Measurements from ENCODE around the gene SDS. TPM values are rescaled to one million over a fixed set of nuclear protein-coding genes. Genes with fewer than 3 reads are reported as not detected.
"Not testable (repeated sequence)": the region's sequence is repeated elsewhere in the genome, so short reads cannot be mapped to it uniquely, and the experiment has no call there.

The SDS gene
- total RNA-seq, 1 experiment from 2014 or later, result not detected

- no peak for DNase-seq (ENCODE audit: low read depth)
These were observed 25.4 kb downstream of the SDS start for GRCh38 chr12:113378291-113378690.

DNA sequence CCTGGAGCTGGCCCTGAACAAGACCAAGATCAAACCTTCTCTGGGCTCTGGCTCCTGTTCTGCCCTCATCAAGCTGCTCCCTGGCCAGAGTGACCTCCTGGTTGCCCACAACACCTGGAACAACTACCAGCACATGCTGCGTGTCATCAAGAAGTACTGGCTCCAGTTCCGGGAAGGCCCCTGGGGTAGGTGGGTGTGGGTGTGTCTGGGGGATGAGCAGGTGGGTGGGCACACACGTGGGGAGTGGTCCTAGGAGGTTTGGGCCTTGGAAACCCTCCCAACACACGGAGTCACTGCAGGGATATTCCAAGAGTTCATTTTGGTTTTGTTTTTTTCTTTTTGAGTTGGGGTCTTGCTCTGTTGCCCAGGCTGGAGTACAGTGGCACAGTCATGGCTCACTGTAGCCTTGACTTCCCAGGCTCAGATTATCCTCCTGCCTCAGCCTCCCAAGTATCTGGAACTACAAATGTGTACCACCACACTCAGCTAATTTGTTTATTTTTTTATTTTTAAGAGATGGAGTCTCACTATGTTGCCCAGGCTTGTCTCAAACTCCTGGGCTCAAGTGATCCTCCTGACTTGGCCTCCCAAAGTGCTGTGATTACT, 28.8 kb downstream of the SDS start:
- DNase-seq (ENCODE audit: low read depth), result no peak

- DNase-seq (ENCODE audit: low read depth), result no peak
These were observed 29.7 kb downstream of the SDS start for GRCh38 chr12:113373969-113374368.

DNA sequence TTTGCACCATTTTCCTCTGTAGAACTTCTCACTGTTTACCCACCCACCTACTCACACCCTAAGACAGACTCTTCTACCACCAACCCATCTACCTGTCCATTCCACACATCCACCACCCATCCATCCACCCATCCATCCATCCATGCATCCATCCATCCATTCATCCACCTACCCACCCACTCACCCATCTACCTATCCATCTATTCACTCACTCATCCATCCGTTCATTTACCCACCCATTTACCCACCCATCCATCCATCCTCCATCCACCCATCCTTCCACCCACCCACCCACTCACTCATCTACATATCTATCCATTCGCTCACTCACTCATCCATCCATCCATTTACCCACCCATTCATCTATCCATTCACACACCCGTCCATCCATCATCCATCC, 30.2 kb downstream of the SDS start:
- no peak for DNase-seq (ENCODE audit: low read depth)

DNA sequence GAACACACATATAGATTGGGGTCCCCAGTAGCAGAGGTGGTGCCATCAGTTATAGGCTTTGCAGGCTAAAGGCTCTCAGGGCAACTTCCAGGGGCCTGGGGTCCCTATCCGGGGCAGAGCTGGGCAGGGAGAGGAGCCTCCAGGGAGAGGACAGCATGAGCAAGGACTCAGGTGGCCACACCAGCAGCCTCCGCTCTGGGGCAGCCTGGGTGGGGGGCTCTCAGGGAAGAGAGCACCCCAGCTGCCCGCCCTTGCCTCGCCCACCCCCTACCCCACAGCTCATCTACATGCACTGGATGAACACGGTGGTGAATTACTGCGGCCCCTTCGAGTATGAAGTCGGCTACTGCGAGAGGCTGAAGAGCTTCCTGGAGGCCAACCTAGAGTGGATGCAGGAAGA, 31.3 kb downstream of the SDS start:
- no peak for DNase-seq (ENCODE audit: low read depth)

- no peak for DNase-seq (ENCODE audit: low read depth)
These were observed 31.9 kb downstream of the SDS start for GRCh38 chr12:113371808-113372207.

- DNase-seq (ENCODE audit: low read depth), result no peak
These were observed 32.6 kb downstream of the SDS start for GRCh38 chr12:113370923-113371682.

- no peak for DNase-seq (ENCODE audit: low read depth)
These were observed 34.2 kb downstream of the SDS start for GRCh38 chr12:113369391-113369985.

DNA sequence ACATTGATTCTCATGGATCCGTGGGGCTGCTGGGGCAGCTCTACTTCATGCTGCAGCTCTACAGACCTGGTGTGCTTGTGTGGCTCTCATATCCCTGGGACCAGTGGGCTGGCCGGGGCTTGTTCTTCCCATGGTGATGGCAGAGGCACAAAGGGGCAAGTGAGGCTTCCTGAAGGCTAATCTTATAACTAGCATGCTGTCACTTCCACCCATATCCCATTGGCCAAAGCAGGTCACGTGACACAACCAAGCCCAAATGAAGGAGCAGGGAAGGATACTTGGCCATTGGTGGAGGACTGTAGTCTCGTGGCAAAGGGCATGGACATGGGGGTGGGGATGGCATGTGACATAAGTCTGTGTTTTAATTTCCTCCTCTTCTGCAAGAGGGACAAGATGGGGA, 35.4 kb downstream of the SDS start:
- peak; percentile 28 for DNase-seq (ENCODE audit: low read depth)

- no peak for DNase-seq (ENCODE audit: low read depth)
These were observed 36.9 kb downstream of the SDS start for GRCh38 chr12:113366827-113367226.

GRCh38 chr12:113365639-113366395, 37.9 kb downstream of the SDS start:
- DNase-seq (ENCODE audit: low read depth), result no peak

DNA sequence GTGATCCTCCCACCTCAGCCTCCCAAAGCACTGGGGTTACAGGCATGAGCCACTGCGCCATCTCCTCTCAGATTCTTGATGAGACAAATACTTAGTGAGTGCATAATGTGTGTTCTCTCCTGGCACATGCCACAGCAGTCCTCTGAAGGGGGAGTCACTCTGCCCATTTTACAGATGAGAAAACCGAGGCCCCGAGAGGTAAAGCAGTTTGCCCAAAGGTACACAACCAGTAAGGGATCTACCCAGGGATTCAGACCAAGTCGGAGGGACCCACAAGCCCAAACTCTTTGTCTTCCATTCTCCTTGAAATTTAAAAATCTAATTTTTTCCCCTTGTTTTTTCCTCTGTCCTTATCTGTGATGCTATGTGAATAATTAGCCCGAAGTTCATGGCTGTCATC, 39.0 kb downstream of the SDS start:
- DNase-seq (ENCODE audit: low read depth), result no peak

DNA sequence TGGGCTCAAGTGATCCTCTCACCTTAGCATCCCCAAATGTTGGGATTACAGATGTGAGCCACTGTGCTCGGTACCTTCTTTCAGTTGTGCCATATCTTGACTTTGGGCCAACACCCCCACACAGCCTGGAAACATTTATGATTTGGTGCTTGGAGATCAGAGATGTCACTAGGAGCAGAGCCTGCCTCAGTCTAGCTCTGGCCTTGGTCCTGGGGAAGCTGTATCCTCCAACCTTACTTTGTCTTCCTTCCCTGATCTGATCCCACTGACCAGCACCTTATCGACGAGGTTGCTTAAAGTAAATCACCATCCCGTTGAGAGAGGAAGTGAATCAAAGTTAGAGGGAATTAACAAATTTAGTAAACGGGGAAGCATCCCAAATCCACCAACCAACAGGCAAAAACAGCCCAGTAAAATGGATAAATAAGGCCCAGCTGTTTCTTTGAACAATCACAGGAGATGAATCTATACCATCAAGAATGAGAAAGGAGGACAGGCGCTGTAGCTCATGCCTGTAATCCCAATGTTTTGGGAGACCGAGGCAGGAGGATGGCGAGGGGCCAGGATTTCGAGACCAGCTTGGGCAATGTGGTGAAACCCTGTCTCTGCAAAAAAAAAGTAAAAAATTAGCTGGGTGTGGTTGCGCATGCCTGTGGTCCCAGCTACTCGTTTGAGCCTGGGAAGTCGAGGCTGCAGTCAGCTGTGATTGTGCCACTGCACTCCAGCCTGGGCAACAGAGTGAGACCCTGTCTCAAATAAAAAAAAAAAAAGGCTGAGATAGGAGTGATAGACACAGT, 41.9 kb downstream of the SDS start:
- no peak for DNase-seq (ENCODE audit: low read depth)

- peak; percentile 37 for DNase-seq (ENCODE audit: low read depth)
These were observed 43.5 kb downstream of the SDS start for GRCh38 chr12:113359939-113360748.

DNA sequence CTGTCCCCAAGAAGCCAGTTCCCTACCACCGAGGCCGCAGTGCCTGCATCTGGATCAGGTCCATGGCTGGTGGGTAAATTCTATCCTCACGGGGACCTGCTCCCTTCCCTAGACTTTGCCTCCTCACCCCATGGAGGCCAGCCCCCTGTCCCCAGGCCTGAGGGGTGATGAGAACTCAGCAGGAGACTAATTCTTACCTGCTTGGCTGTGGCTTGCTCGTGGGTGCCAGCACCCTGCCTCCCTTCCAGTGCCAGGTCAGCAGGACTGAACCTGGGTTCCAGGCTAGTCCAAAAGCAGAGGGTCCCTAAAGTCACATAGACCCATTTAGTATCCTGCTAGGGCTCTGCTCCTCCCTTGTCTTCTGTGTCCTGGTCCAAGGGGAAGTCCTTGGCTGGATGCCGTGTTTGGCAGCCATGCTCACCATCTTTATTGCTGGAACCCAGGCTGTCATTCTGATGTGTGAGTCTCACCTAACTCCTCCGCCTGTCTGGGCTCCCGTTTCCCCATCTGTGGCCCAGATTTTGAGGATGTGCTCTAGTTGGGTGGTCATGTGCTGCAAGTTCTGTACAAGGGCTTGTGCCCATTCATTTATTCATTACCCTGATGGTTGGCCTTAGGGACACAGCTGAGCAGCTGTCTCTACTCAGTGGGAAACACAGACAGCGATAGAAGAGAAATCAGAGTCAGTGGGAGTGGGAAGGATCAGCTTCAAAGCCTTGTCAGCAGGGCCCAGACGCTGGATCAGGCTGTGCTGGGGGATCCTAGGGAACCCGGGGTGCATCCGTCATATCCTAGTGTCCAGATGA, 44.4 kb downstream of the SDS start:
- peak; percentile 50 for DNase-seq (ENCODE audit: low read depth)

GRCh38 chr12:113358381-113359132, 45.1 kb downstream of the SDS start, which contains the start of gene PLBD2:
TSS of gene PLBD2 (plus strand) at chr12:113358587. CDS start at chr12:113358601, 14 bp downstream.
- peak; percentile 97 for DNase-seq (ENCODE audit: low read depth)

DNA sequence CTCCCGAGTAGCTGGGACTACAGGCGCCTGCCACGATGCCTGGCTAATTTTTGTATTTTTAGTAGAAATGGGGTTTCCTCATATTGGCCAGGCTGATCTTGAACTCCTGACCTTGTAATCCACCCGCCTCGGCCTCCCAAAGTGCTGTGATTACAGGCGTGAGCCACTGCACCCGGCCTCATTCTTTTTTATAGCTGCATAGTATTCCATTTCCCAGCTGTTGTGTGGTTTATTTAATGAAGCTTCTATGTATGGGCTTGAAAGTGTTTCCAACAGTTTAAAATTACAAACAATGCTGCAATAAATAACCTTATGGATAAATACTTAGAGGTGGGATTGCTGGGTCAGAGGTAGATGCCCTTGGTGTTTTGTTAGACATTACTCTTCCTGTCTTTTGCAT, 49.5 kb downstream of the SDS start:
- DNase-seq (ENCODE audit: low read depth), result not testable (repeated sequence)

DNA sequence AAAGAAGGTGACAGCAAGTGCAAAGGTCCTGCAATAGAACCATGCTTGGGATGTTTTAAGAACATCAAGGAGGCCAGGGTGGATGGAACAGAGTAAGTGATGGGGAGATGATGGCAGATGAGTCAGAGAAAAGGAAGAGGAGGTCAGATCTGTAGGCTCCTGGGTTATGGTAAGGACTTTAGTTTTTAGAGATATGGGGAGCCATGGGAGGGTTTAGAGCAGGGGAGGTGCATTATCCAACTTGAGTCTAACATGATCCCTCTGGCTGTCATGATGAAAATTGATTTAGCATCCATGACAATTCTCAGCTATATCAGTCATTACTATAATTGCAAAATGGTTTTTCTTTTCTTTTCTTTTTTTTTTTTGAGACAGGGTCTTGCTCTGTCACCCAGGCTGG, 52.6 kb downstream of the SDS start:
- no peak for DNase-seq (ENCODE audit: low read depth)
